ENCODE results near the gene C1orf226. TPM values are rescaled to one million over a fixed set of nuclear protein-coding genes. Genes with fewer than 3 reads are reported as not detected.

The C1orf226 gene
- total RNA-seq, 1 donor from 2014 or later: 0.26 TPM

DNA sequence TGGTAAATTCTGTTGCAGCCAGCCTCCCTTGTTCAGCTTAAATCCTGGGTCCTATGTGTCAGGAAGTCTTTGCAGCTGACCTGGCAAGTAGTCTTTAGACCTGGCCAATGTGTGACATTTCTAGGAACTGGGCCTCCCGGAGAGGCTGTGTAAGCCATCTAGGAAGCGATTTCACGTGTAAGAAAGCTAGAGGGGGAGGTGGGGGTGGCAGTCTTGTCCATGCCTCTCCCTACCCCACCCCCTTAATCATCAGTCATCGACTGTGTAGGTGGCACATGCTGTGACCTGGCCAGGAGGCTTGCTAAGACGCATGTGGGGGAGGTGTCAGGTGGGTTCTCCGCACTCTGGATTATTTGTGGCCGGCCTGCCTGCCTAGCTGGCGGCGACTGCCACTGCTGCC is 8.4 kb downstream of the C1orf226 start:
- Histone ChIP-seq H3K27me3 (ENCODE audit: control insufficient read depth, insufficient read depth, low read length) (no peaks in the 10 kb centered on the region), H3K4me3 (ENCODE audit: low read depth, low read length) (no peak overlapping the region), H3K36me3 (ENCODE audit: control insufficient read depth, insufficient read depth, low read length) (no peaks in the 10 kb centered on the region)
- TF ChIP-seq, protein P1, sequence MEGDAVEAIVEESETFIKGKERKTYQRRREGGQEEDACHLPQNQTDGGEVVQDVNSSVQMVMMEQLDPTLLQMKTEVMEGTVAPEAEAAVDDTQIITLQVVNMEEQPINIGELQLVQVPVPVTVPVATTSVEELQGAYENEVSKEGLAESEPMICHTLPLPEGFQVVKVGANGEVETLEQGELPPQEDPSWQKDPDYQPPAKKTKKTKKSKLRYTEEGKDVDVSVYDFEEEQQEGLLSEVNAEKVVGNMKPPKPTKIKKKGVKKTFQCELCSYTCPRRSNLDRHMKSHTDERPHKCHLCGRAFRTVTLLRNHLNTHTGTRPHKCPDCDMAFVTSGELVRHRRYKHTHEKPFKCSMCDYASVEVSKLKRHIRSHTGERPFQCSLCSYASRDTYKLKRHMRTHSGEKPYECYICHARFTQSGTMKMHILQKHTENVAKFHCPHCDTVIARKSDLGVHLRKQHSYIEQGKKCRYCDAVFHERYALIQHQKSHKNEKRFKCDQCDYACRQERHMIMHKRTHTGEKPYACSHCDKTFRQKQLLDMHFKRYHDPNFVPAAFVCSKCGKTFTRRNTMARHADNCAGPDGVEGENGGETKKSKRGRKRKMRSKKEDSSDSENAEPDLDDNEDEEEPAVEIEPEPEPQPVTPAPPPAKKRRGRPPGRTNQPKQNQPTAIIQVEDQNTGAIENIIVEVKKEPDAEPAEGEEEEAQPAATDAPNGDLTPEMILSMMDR (IDR thresholded peaks at IDR 0.05; ENCODE audit: insufficient read depth, low read length, severe bottlenecking): no peak
- no peak for DNase-seq (ENCODE audit: low read depth)
- FAIRE-seq: peak; percentile 50

DNA sequence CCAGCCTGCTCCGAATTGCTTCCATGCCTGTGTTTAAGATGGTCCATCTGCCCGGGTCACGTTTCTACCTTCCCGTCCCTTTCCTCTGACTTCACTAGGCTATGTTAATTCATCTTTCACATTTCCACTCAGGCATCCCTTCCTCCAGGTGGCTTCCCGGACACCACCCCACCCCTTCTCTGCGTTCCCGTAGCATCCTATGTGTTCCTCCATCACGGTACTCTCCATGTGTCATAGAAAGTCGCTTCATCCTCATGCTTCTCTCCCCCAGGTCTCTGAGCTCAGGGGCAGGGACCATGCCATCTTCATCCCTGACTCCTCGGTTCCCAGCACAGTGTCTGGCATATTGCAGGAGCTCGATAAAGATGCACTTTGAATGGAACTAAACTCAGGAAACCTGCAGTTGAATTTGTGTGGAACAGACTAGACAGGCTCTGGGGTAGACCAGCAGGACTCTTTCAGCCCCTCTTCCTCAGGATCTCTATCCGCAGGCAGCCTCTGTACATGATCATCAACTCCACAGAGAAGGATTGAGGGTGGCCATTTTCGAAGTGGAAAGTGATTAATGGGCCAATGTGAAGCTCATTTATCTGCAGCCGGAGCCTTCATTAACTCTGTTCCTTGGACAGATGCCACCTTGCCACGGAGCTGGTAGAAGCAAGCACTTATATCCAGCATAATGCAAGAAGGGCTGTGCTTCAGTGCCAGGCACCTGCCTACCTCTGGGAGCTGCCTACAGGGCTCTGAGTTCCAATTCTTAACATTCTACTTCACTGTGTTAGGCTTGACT is 9.1 kb downstream of the C1orf226 start:
- Histone ChIP-seq H3K36me3 (ENCODE audit: control insufficient read depth, insufficient read depth, low read length) (no peaks in the 10 kb centered on the region), H3K4me3 (ENCODE audit: low read depth, low read length) (no peak overlapping the region), H3K27me3 (ENCODE audit: control insufficient read depth, insufficient read depth, low read length) (peaks cover under 1% of the 10 kb centered on the region)
- TF ChIP-seq, protein P1 (IDR thresholded peaks at IDR 0.05; ENCODE audit: insufficient read depth, low read length, severe bottlenecking): no peak
- no peak for DNase-seq (ENCODE audit: low read depth)
- peak; percentile 77 for FAIRE-seq

DNA sequence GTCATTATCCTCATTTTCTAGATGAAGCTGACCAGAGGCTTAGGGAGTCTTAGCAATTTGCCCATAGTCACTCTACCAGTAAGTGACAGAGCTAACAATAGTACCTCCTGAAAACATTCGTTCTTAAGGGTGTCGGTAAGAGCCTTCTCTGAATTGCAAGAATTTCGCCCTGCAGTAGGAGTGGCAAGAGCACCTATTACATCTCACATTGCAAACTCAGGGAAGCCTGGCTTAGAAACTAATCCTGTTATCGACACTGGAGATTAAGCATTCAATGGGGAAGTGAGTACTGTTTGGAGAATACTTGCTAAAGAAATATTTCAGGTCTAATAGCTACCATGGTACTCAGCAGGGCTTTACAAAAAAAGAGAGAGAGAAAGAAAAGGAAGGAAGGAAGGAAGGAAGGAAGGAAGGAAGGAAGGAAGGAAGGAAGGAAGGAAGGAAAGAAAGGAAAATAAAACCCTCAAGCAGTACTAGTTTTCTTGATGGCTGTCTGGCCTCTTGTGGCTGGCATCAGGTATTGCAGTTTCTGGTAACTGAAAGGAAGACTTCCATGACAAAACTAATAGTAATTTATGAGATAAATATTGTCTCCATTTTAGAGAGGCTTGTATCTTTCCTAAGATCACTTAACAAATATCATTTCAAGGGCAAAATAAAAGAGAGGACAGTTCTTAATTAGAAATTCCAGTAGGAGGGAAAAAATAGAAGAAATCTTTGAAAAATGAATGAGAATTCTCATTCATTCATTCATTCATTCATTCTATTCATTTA is 10.4 kb downstream of the C1orf226 start:
- TF ChIP-seq, protein P1 (IDR thresholded peaks at IDR 0.05; ENCODE audit: insufficient read depth, low read length, severe bottlenecking): peak; percentile 69
- peak; percentile 53 for DNase-seq (ENCODE audit: low read depth)
- Histone ChIP-seq H3K36me3 (ENCODE audit: control insufficient read depth, insufficient read depth, low read length) (no peaks in the 10 kb centered on the region), H3K27me3 (ENCODE audit: control insufficient read depth, insufficient read depth, low read length) (peaks cover 3% of the 10 kb centered on the region), H3K4me3 (ENCODE audit: low read depth, low read length) (no peak overlapping the region)
- FAIRE-seq: no peak

DNA sequence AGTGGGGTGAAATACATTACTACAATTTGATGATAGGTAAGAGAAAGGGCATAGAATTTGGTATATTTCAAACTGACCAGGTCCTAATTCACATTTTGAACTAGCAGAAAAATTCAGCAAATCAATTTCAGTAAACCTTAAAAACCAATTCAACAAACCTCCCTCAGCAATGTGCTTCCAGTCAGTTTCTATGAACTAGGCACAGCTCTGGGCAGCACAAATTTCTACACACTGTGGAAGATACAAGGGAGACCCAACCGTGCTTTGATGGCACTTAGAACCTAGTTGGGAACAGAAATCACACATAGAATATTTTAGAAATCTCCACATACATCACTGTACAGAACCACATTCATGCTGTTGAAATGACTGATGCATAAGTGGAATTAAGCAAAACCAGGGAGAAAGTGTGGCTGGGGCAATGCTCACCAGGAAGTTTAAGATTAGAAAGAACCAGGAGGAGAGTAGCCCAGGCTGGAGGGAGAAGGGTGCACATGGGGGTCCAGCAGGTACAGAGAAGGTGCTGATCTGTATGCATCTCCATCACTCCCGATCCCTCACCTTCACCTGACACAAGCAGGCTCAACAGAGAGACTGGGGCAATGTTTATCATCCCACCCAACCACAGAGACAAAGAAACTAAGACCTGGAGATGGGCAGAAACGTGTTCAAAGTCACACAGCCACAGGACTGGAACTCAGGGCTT is 14.8 kb downstream of the C1orf226 start:
- Histone ChIP-seq H3K27me3 (ENCODE audit: control insufficient read depth, insufficient read depth, low read length) (peaks cover 3% of the 10 kb centered on the region), H3K4me3 (ENCODE audit: low read depth, low read length) (no peak overlapping the region), H3K36me3 (ENCODE audit: control insufficient read depth, insufficient read depth, low read length) (no peaks in the 10 kb centered on the region)
- no peak for DNase-seq (ENCODE audit: low read depth)
- FAIRE-seq: peak; percentile 23
- TF ChIP-seq, protein P1 (IDR thresholded peaks at IDR 0.05; ENCODE audit: insufficient read depth, low read length, severe bottlenecking): no peak

DNA sequence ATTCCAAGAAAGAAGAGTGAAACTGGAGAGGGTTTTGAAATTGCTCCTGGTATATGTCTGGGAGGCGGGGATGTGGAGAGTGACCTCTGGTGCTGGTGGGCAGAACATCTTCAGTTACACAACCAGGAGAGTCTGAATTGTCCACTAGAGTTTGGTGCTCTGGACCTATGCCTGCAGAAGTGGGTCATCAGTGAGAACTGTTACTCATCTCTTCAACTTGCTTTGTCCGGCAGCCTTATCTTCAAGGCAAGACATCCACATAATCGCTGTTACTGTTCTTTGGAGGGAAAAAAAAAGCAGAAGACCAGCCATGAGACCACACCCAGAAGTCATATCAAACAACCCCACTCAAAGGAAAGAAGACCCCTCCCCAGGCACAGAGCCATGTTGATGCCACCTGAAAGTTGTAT is 15.5 kb downstream of the C1orf226 start:
- no peaks in the 10 kb centered on the region for H3K36me3 ChIP-seq (ENCODE audit: control insufficient read depth, insufficient read depth, low read length)
- TF ChIP-seq, protein P1 (IDR thresholded peaks at IDR 0.05; ENCODE audit: insufficient read depth, low read length, severe bottlenecking): no peak
- no peak overlapping the region for H3K4me3 ChIP-seq (ENCODE audit: low read depth, low read length)
- H3K27me3 ChIP-seq (ENCODE audit: control insufficient read depth, insufficient read depth, low read length): peaks cover 3% of the 10 kb centered on the region
- DNase-seq (ENCODE audit: low read depth) (no peak), FAIRE-seq (no peak)
